GM23338 (cell line): Measurements from ENCODE around the gene PCDHGB5. TPM values are rescaled to one million over a fixed set of nuclear protein-coding genes. Genes with fewer than 3 reads are reported as not detected.

ENCODE experiments used
- ATAC-seq: fragments of 200-7000 bp; cut with Tn5 transposase; 3 replicates; pipeline ENCODE4 v1.9.1; 2020
- DNase-seq: peaks from one replicate; pipeline ENCODE4 v3.0.0-alpha.2; 2015; ENCODE audit warnings: low spot score
- H2AFZ ChIP-seq: fragments of 200-600 bp; sonication (generic); 2 replicates; pipeline ENCODE4 v1.8.0; 2016; ENCODE audit warnings: antibody characterized with exemption, mild to moderate bottlenecking, moderate library complexity
- H3F3A ChIP-seq: fragments of 200-600 bp; sonication (generic); replicated peaks from 2 replicates; pipeline ENCODE4 v1.8.0; 2017; ENCODE audit warnings: antibody characterized with exemption, mixed run types, low read depth
- H3K27ac ChIP-seq: fragments of 200-600 bp; sonication (generic); 2 replicates; pipeline ENCODE4 v1.6.1; 2016; ENCODE audit warnings: low read depth
- H3K27me3 ChIP-seq: fragments of 200-600 bp; sonication (generic); 2 replicates; pipeline ENCODE4 v1.8.0; 2016; ENCODE audit warnings: mild to moderate bottlenecking, mixed run types, moderate library complexity; ENCODE audit not compliant: insufficient read depth
- H3K36me3 ChIP-seq: fragments of 200-600 bp; sonication (generic); 2 replicates; pipeline ENCODE4 v1.8.0; 2016; ENCODE audit warnings: mild to moderate bottlenecking; ENCODE audit not compliant: insufficient read depth
- H3K4me1 ChIP-seq: fragments of 200-600 bp; sonication (generic); 2 replicates; pipeline ENCODE4 v1.8.0; 2016; ENCODE audit warnings: mild to moderate bottlenecking, moderate library complexity; ENCODE audit not compliant: insufficient read depth
- H3K4me2 ChIP-seq: fragments of 200-600 bp; sonication (generic); 2 replicates; pipeline ENCODE4 v1.7.1; 2017; ENCODE audit warnings: mixed run types
- H3K4me3 ChIP-seq: fragments of 200-600 bp; sonication (generic); 2 replicates; pipeline ENCODE4 v1.6.1; 2016; ENCODE audit warnings: mixed run types
- H3K79me2 ChIP-seq: fragments of 200-600 bp; sonication (generic); replicated peaks from 2 replicates; pipeline ENCODE4 v1.8.0; 2017; ENCODE audit warnings: mild to moderate bottlenecking; ENCODE audit not compliant: insufficient read depth
- H3K9me2 ChIP-seq: fragments of 200-600 bp; sonication (generic); 2 replicates; pipeline ENCODE4 v1.8.0; 2017; ENCODE audit not compliant: insufficient read depth
- H4K20me1 ChIP-seq: fragments of 200-600 bp; sonication (generic); replicated peaks from 2 replicates; pipeline ENCODE4 v1.8.0; 2017; ENCODE audit warnings: mild to moderate bottlenecking; ENCODE audit not compliant: insufficient read depth
- H3K27ac Mint-ChIP-seq: 2 replicates; pipeline ENCODE4 v1.8.0; 2020; ENCODE audit warnings: inconsistent platforms, mild to moderate bottlenecking, moderate library complexity, mixed read lengths
- H3K27me3 Mint-ChIP-seq: 3 replicates; pipeline ENCODE4 v1.8.0; 2022; ENCODE audit warnings: low read depth, mild to moderate bottlenecking, moderate library complexity, mixed read lengths, inconsistent platforms; ENCODE audit not compliant: insufficient read depth, poor library complexity
- H3K36me3 Mint-ChIP-seq: 3 replicates; pipeline ENCODE4 v1.8.0; 2021; ENCODE audit warnings: low read depth, mild to moderate bottlenecking, inconsistent platforms, moderate library complexity, mixed read lengths
- H3K4me1 Mint-ChIP-seq: 3 replicates; pipeline ENCODE4 v1.8.0; 2020; ENCODE audit warnings: mild to moderate bottlenecking, inconsistent platforms, mixed read lengths
- H3K4me3 Mint-ChIP-seq: 3 replicates; pipeline ENCODE4 v1.8.0; 2021; ENCODE audit warnings: moderate library complexity, mild to moderate bottlenecking, inconsistent platforms, mixed read lengths
- H3K9me3 Mint-ChIP-seq: 3 replicates; pipeline ENCODE4 v1.8.0; 2020; ENCODE audit warnings: moderate library complexity, mild to moderate bottlenecking, inconsistent platforms, mixed read lengths
- CREB1 ChIP-seq: fragments of 250-450 bp; sonication (Bioruptor Pico); IDR thresholded peaks from 2 replicates; pipeline ENCODE4 v1.5.0; 2020; ENCODE audit warnings: low read depth, mild to moderate bottlenecking, moderate library complexity
- EZH2phosphoT487 ChIP-seq: fragments of 200-600 bp; sonication (generic); IDR thresholded peaks from one replicate; pipeline ENCODE4 v1.8.1; 2018; ENCODE audit warnings: antibody characterized with exemption; ENCODE audit not compliant: unreplicated experiment
- JUNB ChIP-seq: IDR thresholded peaks from one replicate; pipeline ENCODE4 v1.6.1; 2016; ENCODE audit warnings: antibody characterized with exemption; ENCODE audit not compliant: unreplicated experiment
- NANOG ChIP-seq: IDR thresholded peaks from 2 replicates; pipeline ENCODE4 v1.6.1; 2016; ENCODE audit warnings: antibody characterized with exemption, borderline replicate concordance
- REST ChIP-seq: IDR thresholded peaks from one replicate; pipeline ENCODE4 v1.6.1; 2018; ENCODE audit warnings: antibody characterized with exemption; ENCODE audit not compliant: unreplicated experiment
- ZNF331 ChIP-seq: fragments of 250-450 bp; sonication (Bioruptor Pico); IDR thresholded peaks from 2 replicates; pipeline ENCODE4 v1.5.0; 2020; ENCODE audit warnings: low read depth, mild to moderate bottlenecking, moderate library complexity
- polyA plus RNA-seq: library from polyadenylated mRNA; unstranded; fragments of >200 nt; fragmentation: Nextera tagmentation; extraction: Ambion mirVana; gene quantifications from 2 replicates; pipeline ENCODE4 v1.2.1, GENCODE V29; 2016
- total RNA-seq: library from RNA; depleted of rRNA; stranded (reverse); fragments of >200 nt; shearing (Covaris generic); gene quantifications from 2 replicates; pipeline ENCODE4 v1.2.3, GENCODE V29; 2014
- TF ChIP-seq, protein P1 (sequence below): fragments of 250-450 bp; sonication (Bioruptor Pico); IDR thresholded peaks from 2 replicates; pipeline ENCODE4 v1.5.0; 2020; ENCODE audit warnings: mild to moderate bottlenecking, moderate library complexity
- TF ChIP-seq, protein P2 (sequence below): IDR thresholded peaks from 2 replicates; pipeline ENCODE4 v1.6.1; 2016; ENCODE audit warnings: antibody characterized with exemption
- TF ChIP-seq, protein P3 (sequence below), 2 experiments: fragments of 200-600 bp in 1 of 2; sonication (generic) in 1 of 2; conservative IDR thresholded peaks; 2 replicates each; pipeline versions ENCODE4 v1.5.1 to v1.6.1; 2016 to 2017; ENCODE audit warnings: antibody characterized with exemption in 2 of 2, low read depth in 2 of 2, mild to moderate bottlenecking in 2 of 2, moderate library complexity in 1 of 2

Gene PCDHGB5
- total and polyA plus RNA-seq, 2 experiments from 2014 or later, result 2.5 to 18.5 TPM

DNA sequence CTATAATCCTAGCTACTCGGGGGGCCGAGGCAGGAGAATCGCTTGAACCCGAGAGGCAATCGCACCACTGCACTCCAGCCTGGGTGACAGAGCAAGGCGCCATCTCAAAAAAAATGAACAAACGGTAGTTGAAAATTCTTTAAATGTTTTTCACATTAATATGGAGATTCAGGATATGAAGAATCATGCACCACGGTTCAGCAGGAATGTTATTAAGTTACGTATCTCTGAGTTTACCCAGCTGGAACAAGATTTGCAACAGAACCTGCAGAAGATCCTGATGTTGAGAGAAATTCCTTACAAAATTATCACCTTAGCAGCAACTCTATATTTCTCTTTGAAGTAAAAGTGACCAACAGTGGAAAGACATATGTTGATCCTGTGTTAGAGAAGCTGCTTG, 42.6 kb downstream of the PCDHGB5 start (continued):
- TF ChIP-seq ZNF331, result no peak
- TF ChIP-seq, protein P1, sequence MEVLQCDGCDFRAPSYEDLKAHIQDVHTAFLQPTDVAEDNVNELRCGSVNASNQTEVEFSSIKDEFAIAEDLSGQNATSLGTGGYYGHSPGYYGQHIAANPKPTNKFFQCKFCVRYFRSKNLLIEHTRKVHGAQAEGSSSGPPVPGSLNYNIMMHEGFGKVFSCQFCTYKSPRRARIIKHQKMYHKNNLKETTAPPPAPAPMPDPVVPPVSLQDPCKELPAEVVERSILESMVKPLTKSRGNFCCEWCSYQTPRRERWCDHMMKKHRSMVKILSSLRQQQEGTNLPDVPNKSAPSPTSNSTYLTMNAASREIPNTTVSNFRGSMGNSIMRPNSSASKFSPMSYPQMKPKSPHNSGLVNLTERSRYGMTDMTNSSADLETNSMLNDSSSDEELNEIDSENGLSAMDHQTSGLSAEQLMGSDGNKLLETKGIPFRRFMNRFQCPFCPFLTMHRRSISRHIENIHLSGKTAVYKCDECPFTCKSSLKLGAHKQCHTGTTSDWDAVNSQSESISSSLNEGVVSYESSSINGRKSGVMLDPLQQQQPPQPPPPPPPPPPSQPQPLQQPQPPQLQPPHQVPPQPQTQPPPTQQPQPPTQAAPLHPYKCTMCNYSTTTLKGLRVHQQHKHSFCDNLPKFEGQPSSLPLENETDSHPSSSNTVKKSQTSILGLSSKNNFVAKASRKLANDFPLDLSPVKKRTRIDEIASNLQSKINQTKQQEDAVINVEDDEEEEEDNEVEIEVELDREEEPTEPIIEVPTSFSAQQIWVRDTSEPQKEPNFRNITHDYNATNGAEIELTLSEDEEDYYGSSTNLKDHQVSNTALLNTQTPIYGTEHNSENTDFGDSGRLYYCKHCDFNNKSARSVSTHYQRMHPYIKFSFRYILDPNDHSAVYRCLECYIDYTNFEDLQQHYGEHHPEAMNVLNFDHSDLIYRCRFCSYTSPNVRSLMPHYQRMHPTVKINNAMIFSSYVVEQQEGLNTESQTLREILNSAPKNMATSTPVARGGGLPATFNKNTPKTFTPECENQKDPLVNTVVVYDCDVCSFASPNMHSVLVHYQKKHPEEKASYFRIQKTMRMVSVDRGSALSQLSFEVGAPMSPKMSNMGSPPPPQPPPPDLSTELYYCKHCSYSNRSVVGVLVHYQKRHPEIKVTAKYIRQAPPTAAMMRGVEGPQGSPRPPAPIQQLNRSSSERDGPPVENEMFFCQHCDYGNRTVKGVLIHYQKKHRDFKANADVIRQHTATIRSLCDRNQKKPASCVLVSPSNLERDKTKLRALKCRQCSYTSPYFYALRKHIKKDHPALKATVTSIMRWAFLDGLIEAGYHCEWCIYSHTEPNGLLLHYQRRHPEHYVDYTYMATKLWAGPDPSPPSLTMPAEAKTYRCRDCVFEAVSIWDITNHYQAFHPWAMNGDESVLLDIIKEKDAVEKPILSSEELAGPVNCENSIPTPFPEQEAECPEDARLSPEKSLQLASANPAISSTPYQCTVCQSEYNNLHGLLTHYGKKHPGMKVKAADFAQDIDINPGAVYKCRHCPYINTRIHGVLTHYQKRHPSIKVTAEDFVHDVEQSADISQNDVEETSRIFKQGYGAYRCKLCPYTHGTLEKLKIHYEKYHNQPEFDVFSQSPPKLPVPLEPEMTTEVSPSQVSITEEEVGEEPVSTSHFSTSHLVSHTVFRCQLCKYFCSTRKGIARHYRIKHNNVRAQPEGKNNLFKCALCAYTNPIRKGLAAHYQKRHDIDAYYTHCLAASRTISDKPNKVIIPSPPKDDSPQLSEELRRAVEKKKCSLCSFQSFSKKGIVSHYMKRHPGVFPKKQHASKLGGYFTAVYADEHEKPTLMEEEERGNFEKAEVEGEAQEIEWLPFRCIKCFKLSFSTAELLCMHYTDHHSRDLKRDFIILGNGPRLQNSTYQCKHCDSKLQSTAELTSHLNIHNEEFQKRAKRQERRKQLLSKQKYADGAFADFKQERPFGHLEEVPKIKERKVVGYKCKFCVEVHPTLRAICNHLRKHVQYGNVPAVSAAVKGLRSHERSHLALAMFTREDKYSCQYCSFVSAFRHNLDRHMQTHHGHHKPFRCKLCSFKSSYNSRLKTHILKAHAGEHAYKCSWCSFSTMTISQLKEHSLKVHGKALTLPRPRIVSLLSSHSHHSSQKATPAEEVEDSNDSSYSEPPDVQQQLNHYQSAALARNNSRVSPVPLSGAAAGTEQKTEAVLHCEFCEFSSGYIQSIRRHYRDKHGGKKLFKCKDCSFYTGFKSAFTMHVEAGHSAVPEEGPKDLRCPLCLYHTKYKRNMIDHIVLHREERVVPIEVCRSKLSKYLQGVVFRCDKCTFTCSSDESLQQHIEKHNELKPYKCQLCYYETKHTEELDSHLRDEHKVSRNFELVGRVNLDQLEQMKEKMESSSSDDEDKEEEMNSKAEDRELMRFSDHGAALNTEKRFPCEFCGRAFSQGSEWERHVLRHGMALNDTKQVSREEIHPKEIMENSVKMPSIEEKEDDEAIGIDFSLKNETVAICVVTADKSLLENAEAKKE (CRISPR knock-in tag), result no peak
- TF ChIP-seq JUNB, result no peak
- TF ChIP-seq, protein P2, sequence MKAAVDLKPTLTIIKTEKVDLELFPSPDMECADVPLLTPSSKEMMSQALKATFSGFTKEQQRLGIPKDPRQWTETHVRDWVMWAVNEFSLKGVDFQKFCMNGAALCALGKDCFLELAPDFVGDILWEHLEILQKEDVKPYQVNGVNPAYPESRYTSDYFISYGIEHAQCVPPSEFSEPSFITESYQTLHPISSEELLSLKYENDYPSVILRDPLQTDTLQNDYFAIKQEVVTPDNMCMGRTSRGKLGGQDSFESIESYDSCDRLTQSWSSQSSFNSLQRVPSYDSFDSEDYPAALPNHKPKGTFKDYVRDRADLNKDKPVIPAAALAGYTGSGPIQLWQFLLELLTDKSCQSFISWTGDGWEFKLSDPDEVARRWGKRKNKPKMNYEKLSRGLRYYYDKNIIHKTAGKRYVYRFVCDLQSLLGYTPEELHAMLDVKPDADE, result no peak
- no peak for TF ChIP-seq CREB1 (CRISPR knock-in tag)

DNA sequence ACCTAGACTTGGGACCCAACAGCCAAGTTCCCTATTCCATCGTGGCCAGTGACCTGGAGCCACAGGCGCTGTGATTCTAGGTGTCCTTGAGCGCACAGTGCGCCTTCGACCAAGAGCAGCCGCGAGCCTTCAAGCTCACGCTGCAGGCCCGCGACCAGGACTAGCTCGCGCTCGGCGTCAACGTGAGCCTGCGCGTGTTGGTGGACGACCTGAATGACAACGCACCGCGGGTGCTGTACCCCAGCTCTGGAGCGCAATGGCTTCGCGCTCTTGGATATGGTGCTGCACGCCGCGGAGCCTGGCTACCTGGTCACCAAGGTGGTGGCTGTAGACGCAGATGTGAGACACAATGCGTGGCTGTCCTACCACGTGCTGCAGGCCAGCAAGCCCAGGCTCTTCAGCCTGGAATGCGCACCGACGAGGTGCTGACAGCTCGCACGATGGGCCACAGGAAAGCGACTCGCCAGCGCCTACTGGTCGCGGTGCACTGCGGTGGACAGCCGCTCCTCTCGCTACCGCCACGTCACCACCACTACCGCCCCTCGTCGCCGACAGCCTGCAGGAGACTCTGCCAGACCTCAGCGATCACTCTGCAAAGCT, 43.9 kb downstream of the PCDHGB5 start:
- H3K27me3 Mint-ChIP-seq, result no peaks in the 10 kb centered on the region
- no peak overlapping the region for H3K27ac Mint-ChIP-seq
- Histone ChIP-seq H3K27me3 (no peaks in the 10 kb centered on the region), H3K36me3 (no peaks in the 10 kb centered on the region), H3K4me2 (no peak overlapping the region), H3K4me3 (no peak overlapping the region), H4K20me1 (no peaks in the 10 kb centered on the region; the same call in 1 of the 2 replicates), H3K79me2 (no peaks in the 10 kb centered on the region), H3F3A (no peaks in the 10 kb centered on the region), H2AFZ (no peak overlapping the region), H3K9me2 (no peaks in the 10 kb centered on the region), H3K27ac (no peak overlapping the region), H3K4me1 (peaks cover 10% of the 10 kb centered on the region)
- H3K4me1 Mint-ChIP-seq, result peaks cover 9% of the 10 kb centered on the region
- peaks cover 12% of the 10 kb centered on the region; the same call in 1 of the 3 replicates for H3K9me3 Mint-ChIP-seq
- ATAC-seq (no peak), DNase-seq (no peak)
- peaks cover 14% of the 10 kb centered on the region for H3K36me3 Mint-ChIP-seq
- TF ChIP-seq, protein P3, sequence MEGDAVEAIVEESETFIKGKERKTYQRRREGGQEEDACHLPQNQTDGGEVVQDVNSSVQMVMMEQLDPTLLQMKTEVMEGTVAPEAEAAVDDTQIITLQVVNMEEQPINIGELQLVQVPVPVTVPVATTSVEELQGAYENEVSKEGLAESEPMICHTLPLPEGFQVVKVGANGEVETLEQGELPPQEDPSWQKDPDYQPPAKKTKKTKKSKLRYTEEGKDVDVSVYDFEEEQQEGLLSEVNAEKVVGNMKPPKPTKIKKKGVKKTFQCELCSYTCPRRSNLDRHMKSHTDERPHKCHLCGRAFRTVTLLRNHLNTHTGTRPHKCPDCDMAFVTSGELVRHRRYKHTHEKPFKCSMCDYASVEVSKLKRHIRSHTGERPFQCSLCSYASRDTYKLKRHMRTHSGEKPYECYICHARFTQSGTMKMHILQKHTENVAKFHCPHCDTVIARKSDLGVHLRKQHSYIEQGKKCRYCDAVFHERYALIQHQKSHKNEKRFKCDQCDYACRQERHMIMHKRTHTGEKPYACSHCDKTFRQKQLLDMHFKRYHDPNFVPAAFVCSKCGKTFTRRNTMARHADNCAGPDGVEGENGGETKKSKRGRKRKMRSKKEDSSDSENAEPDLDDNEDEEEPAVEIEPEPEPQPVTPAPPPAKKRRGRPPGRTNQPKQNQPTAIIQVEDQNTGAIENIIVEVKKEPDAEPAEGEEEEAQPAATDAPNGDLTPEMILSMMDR (conservative IDR thresholded peaks at IDR 0.05; ENCODE audit: low read depth in 2 of 2), result no peak
- TF ChIP-seq EZH2phosphoT487 (no peak), REST (no peak), NANOG (no peak)
- H3K4me3 Mint-ChIP-seq, result no peak overlapping the region
